GM12801 (cell line): ENCODE results near the gene GTF2I.

ENCODE experiments used
- TF ChIP-seq, protein P1 (sequence below): IDR thresholded peaks from one replicate; pipeline ENCODE4 v1.5.1; 2011; ENCODE audit warnings: control low read depth; ENCODE audit not compliant: insufficient read length; ENCODE audit errors: extremely low read depth

Gene GTF2I

DNA sequence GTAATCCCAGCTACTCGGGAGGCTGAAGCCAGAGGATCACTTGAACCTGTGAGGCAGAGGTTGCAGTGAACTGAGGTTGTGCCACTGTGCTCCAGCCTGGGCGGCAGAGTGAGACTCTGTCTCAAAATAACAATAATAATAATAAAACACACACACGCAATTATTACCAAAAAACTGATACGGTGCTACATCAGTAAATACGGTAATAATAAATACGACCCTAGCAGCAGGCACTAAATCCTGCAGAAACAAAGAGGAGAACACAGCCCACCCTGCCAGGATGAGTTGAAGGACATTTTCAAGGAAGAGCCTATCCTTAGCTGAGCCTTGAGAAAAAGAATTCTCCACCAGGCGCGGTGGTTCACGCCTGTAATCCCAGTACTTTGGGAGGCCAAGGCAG lies 34.4 kb upstream of the GTF2I start:
- TF ChIP-seq, protein P1, sequence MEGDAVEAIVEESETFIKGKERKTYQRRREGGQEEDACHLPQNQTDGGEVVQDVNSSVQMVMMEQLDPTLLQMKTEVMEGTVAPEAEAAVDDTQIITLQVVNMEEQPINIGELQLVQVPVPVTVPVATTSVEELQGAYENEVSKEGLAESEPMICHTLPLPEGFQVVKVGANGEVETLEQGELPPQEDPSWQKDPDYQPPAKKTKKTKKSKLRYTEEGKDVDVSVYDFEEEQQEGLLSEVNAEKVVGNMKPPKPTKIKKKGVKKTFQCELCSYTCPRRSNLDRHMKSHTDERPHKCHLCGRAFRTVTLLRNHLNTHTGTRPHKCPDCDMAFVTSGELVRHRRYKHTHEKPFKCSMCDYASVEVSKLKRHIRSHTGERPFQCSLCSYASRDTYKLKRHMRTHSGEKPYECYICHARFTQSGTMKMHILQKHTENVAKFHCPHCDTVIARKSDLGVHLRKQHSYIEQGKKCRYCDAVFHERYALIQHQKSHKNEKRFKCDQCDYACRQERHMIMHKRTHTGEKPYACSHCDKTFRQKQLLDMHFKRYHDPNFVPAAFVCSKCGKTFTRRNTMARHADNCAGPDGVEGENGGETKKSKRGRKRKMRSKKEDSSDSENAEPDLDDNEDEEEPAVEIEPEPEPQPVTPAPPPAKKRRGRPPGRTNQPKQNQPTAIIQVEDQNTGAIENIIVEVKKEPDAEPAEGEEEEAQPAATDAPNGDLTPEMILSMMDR, result no peak

GRCh38 chr7:74625446-74625845 lies 32.1 kb upstream of the GTF2I start:
- TF ChIP-seq, protein P1, result no peak

- TF ChIP-seq, protein P1, result no peak
Measured at GRCh38 chr7:74627661-74628411, 29.7 kb upstream of the GTF2I start.

DNA sequence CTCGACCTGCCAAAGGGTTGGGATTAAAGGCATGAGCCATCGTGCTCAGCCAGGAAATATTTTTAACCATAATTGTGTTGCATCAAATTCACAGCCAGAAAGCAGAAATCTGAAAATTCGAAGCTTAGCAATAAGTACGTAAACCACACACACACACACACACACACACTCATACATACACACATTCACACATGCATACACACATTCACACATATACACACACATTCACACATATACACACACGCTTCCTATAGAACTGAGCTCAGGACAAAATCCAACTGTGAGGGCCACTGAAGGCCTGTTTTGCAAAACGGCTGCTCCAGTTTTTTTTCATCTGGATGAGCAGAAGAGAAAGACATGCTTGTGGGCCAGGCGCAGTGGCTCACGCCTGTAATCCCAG lies 25.0 kb upstream of the GTF2I start:
- TF ChIP-seq, protein P1, result no peak

- TF ChIP-seq, protein P1, result no peak
Measured at GRCh38 chr7:74633451-74633921, 24.0 kb upstream of the GTF2I start.

GRCh38 chr7:74637745-74638144 lies 19.8 kb upstream of the GTF2I start:
- TF ChIP-seq, protein P1, result no peak

- TF ChIP-seq, protein P1, result no peak
Measured at GRCh38 chr7:74653686-74654181, 3.8 kb upstream of the GTF2I start.
